RWPE2 (cell line): Measurements from ENCODE around the gene SIAE.
A peak's percentile ranks its signal among the peaks of the same experiment; 100 is the strongest.

Experiments
- ATAC-seq: fragments of 200-7000 bp; cut with Tn5 transposase; 3 replicates; pipeline ENCODE4 v1.9.1; 2021; ENCODE audit warnings: low read depth
- DNase-seq: peaks from one replicate; pipeline ENCODE4 v3.0.0-alpha.2; 2020; ENCODE audit warnings: low spot score
- H3K27ac ChIP-seq: fragments of 450-650 bp; 2 replicates; pipeline ENCODE4 v1.5.1; 2017; ENCODE audit warnings: mild to moderate bottlenecking; ENCODE audit not compliant: poor library complexity, severe bottlenecking
- H3K27me3 ChIP-seq: fragments of 250-450 bp; sonication (Bioruptor Pico); 2 replicates; pipeline ENCODE4 v1.5.1; 2021; ENCODE audit warnings: mild to moderate bottlenecking, moderate library complexity; ENCODE audit not compliant: insufficient read depth, poor library complexity, severe bottlenecking
- H3K36me3 ChIP-seq: fragments of 250-450 bp; sonication (Bioruptor Pico); 2 replicates; pipeline ENCODE4 v1.5.1; 2020; ENCODE audit warnings: low read depth, mild to moderate bottlenecking, moderate library complexity
- H3K4me1 ChIP-seq: fragments of 250-450 bp; sonication (Bioruptor Pico); 2 replicates; pipeline ENCODE4 v1.5.1; 2021; ENCODE audit warnings: mild to moderate bottlenecking, moderate library complexity; ENCODE audit not compliant: insufficient read depth, poor library complexity, severe bottlenecking
- H3K4me3 ChIP-seq: fragments of 250-450 bp; sonication (Bioruptor Pico); 2 replicates; pipeline ENCODE4 v1.5.1; 2021; ENCODE audit warnings: mild to moderate bottlenecking, moderate library complexity; ENCODE audit not compliant: severe bottlenecking
- H3K9me3 ChIP-seq: fragments of 250-450 bp; sonication (Bioruptor Pico); 2 replicates; pipeline ENCODE4 v1.5.1; 2021; ENCODE audit warnings: mild to moderate bottlenecking, moderate library complexity; ENCODE audit not compliant: severe bottlenecking
- TF ChIP-seq, protein P1 (sequence below): fragments of 450-650 bp; IDR thresholded peaks from one replicate; pipeline ENCODE4 v1.5.1; 2017; ENCODE audit warnings: mild to moderate bottlenecking, moderate library complexity; ENCODE audit not compliant: poor library complexity, severe bottlenecking

The SIAE gene

DNA sequence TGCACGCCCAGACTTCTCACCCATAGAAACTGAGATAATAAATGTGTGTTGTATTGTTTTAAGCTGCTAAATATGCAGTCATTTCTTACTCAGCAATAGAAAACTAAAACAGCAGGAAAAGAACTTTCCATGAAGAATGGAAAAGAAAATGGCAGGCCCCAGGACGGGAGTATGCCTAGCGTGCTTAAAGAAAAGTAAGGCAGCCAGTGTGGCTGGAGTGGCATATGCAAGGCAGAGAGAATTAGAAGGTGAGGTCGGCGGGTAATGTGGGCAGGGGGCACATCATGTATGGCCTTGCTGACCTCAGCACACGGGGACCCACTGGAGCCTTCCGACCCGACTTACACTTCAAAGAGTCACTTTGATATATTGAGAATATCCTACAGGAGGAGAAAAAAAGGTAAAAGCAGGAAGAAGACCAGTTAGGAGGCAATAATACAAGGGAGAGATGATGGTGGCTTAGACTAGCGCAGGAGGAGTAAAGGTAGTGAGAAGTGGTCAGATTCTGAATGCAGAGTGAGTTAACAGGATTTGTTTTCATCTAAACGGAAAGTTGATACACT, 30.4 kb downstream of the SIAE start:
- H3K27me3 ChIP-seq = no peaks in the 10 kb centered on the region
- TF ChIP-seq, protein P1, sequence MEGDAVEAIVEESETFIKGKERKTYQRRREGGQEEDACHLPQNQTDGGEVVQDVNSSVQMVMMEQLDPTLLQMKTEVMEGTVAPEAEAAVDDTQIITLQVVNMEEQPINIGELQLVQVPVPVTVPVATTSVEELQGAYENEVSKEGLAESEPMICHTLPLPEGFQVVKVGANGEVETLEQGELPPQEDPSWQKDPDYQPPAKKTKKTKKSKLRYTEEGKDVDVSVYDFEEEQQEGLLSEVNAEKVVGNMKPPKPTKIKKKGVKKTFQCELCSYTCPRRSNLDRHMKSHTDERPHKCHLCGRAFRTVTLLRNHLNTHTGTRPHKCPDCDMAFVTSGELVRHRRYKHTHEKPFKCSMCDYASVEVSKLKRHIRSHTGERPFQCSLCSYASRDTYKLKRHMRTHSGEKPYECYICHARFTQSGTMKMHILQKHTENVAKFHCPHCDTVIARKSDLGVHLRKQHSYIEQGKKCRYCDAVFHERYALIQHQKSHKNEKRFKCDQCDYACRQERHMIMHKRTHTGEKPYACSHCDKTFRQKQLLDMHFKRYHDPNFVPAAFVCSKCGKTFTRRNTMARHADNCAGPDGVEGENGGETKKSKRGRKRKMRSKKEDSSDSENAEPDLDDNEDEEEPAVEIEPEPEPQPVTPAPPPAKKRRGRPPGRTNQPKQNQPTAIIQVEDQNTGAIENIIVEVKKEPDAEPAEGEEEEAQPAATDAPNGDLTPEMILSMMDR = no peak

DNA sequence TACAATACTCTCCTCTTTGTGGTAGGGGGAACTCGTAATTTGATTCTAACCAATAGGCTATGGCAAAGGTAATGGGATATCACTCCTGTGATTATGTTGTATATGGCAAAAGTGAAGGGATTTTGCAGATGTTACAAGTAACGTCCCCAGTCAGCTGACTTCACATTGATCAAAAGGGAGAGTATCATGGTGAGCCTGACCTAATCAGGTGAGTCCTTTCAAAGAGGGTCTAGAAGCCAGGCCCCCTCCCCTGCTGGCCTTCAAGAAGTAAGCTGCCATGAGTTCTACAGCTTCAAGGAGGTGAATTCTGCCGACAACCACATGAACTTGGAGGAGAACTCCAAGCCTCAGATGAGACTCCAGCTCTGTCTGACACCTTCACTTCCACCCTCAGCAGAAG, 30.9 kb downstream of the SIAE start:
- H3K36me3 ChIP-seq = no peaks in the 10 kb centered on the region
- H3K27me3 ChIP-seq = no peaks in the 10 kb centered on the region
- no peak overlapping the region for H3K27ac ChIP-seq
- H3K4me3 ChIP-seq = no peak overlapping the region
- no peaks in the 10 kb centered on the region for H3K4me1 ChIP-seq
- TF ChIP-seq, protein P1 = no peak
- DNase-seq = no peak
- no peaks in the 10 kb centered on the region for H3K9me3 ChIP-seq
- no peak for ATAC-seq

More for the DNA sequence above, 30.4 kb downstream of the SIAE start:
- Histone ChIP-seq H3K4me1 (no peaks in the 10 kb centered on the region), H3K27ac (no peak overlapping the region), H3K36me3 (no peaks in the 10 kb centered on the region), H3K9me3 (no peaks in the 10 kb centered on the region), H3K4me3 (no peak overlapping the region)
- DNase-seq = no peak
- ATAC-seq = no peak

DNA sequence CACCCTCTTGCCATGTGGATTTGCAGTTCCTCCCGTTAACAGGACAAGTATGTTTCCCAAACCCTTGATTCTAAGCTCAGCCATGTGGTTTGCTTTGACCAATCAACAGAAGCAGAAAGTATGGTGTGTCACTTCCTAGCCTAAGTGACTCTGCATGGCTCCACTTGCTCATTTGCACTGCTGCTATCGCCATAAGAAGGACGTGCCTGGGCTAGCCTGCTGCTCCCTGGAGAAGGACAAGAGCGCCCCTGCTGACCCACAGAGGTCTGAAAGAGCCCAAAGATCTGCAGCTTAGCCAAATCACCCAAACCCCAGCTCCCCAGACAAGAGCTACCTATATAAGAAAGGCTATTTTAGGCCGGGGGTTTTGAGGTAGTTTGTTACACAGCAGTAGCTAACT, 32.9 kb downstream of the SIAE start:
- ATAC-seq (0 out of 3 replicates have a peak, but pooled peaks have one; percentile 11), DNase-seq (no peak)
- Histone ChIP-seq H3K27me3 (no peaks in the 10 kb centered on the region), H3K9me3 (no peaks in the 10 kb centered on the region), H3K27ac (no peak overlapping the region), H3K4me3 (no peak overlapping the region), H3K4me1 (no peaks in the 10 kb centered on the region), H3K36me3 (peaks cover 12% of the 10 kb centered on the region; the same call in 1 of the 2 replicates)
- TF ChIP-seq, protein P1 = no peak

DNA sequence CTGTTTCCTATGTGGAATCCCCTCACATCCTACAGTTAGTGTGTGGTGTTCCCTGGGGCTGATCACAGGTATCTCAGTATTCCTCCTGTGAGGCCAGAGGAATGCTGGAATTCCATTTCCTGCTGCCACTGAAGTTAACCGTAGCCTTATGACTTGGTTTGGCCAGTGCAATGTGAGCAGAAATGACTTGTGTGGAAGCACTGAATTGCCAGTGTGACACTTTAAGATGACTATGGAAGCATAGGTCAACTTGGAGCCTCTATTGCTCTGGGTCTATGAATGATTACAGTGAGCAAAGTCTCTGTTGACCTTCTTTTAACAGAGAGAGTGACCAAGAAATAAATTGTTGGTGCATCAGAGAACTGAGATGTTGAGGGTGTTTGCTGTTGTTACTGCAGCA, 34.4 kb downstream of the SIAE start:
- H3K4me3 ChIP-seq = no peak overlapping the region
- ATAC-seq (no peak), DNase-seq (no peak)
- no peaks in the 10 kb centered on the region for H3K4me1 ChIP-seq
- no peaks in the 10 kb centered on the region for H3K9me3 ChIP-seq
- no peak overlapping the region for H3K27ac ChIP-seq
- TF ChIP-seq, protein P1 = no peak
- H3K27me3 ChIP-seq = no peaks in the 10 kb centered on the region
- peaks cover 27% of the 10 kb centered on the region for H3K36me3 ChIP-seq

DNA sequence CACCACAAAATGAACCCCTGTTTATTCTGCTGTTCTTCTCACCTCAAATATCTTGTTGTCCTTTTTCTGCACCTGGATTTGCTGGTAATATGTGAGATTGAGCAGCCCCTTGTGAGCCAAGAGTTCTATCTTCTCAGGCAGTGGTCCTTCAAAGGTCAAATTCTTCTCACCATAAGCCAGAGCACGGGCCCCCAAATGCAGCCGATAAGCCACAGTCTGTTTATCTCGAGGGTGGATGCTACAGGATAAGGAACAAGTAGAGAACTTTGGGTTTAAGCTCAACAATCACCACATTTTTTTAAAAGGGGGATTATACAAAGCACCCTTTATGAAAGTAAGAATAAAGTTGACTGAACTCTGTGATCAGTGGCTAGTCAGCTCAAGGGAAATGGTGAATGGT, 35.0 kb downstream of the SIAE start:
- Histone ChIP-seq H3K4me3 (no peak overlapping the region), H3K27me3 (no peaks in the 10 kb centered on the region), H3K36me3 (peaks cover 34% of the 10 kb centered on the region), H3K9me3 (no peaks in the 10 kb centered on the region), H3K27ac (no peak overlapping the region), H3K4me1 (no peaks in the 10 kb centered on the region)
- TF ChIP-seq, protein P1 = no peak
- no peak for DNase-seq
- no peak for ATAC-seq
